Measurements from ENCODE around the gene SORT1. TPM values are rescaled to one million over a fixed set of nuclear protein-coding genes. Genes with fewer than 3 reads are reported as not detected.

SORT1 gene
- polyA plus RNA-seq, 1 donor from 2014 or later = 33.3 TPM

DNA sequence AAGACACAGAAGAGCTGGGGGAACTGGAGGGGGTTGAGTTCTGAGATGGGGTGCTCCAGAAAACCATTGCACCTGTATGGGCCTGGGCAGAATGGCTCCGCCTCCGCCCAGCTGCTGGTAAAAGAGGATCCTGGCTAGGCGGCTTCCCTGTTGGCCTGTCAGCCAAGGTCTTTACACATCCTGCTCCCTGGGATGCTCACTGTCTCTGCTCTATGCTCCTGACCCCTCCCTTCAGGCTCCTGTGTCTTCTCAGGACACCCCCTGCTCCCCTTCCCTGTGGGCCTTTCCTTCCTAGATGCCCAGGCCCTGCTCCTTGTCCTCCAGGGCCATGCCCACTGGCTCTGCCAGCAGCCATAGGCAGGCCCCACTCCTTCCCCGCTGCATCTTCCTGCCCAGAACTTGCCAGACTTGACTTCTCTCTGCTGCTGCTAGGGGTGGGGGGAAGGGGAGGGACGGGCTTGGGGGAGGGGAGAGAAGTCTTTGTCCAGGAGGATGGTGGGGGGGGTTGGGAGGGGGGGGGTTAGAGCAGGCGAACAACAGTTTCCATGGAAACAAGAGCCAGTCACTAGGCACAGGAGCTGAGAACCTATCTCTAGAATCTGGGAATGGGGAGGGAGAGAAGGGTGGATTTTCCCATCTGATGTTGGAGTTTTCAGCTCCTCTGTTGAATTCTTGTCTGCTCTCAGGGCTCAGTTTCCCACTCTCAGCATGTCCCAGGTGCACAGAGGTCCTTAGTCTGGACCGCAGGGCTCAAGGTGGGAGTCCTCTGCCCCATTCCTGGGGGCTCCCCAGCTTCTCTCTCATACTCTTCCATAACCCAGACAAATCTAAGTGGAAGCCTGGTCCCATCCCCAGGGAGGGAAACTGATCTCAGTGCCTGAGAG, 137.8 kb downstream of the SORT1 start:
- no peaks in the 10 kb centered on the region for H3F3A ChIP-seq (ENCODE audit: insufficient read depth, low read length, poor library complexity, severe bottlenecking)
- H3K27ac ChIP-seq (ENCODE audit: low read length) = peak overlapping the region; percentile 82
- H3K79me2 ChIP-seq (replicated peaks; ENCODE audit: insufficient read depth, low read length) = peaks cover 16% of the 10 kb centered on the region
- no peaks in the 10 kb centered on the region for H4K20me1 ChIP-seq (ENCODE audit: insufficient read depth)
- H3K9me2 ChIP-seq (ENCODE audit: insufficient read depth, low read length) = no peaks in the 10 kb centered on the region
- TF ChIP-seq POLR2AphosphoS5 (IDR thresholded peaks at IDR 0.05) (peak; percentile 13), SMC3 (conservative IDR thresholded peaks at IDR 0.05; ENCODE audit: poor library complexity) (no peak)
- no peaks in the 10 kb centered on the region for H3K27me3 ChIP-seq (ENCODE audit: insufficient read depth, low read depth, low read length)
- peak overlapping the region; percentile 57 for H3K9ac ChIP-seq (ENCODE audit: low read length)
- peak overlapping the region; percentile 30 for H3K4me2 ChIP-seq (ENCODE audit: low read length)
- H2AFZ ChIP-seq (ENCODE audit: low read depth, low read length) = no peak overlapping the region
- H3K4me3 ChIP-seq (ENCODE audit: low read length) = peak overlapping the region; percentile 39
- peaks cover 8% of the 10 kb centered on the region for H3K36me3 ChIP-seq (ENCODE audit: insufficient read depth, low read length)
- H3K9me3 ChIP-seq (ENCODE audit: low read length) = no peaks in the 10 kb centered on the region

Other genes starting within 250 kb of the SORT1 start
- 274 and 281 TPM in 2 replicates for gene SARS1, start 184.0 kb downstream of the SORT1 start, polyA plus RNA-seq
- 7.9 and 9.5 TPM in 2 replicates for gene CELSR2, start 148.4 kb downstream of the SORT1 start, polyA plus RNA-seq
- 5.4 and 7.9 TPM in 2 replicates for gene PSRC1, start 114.8 kb downstream of the SORT1 start, polyA plus RNA-seq
- gene MYBPHL, start 90.9 kb downstream of the SORT1 start, polyA plus RNA-seq = 0.78 and 1.6 TPM in 2 replicates
- 98.8 and 99.8 TPM in 2 replicates for gene PSMA5, start 28.5 kb upstream of the SORT1 start, polyA plus RNA-seq
- gene SYPL2, start 68.6 kb upstream of the SORT1 start, polyA plus RNA-seq = not detected in 2 replicates
- gene ATXN7L2, start 86.0 kb upstream of the SORT1 start, polyA plus RNA-seq = 14.3 and 16.9 TPM in 2 replicates
- 7.2 and 9.2 TPM in 2 replicates for gene CYB561D1, start 96.2 kb upstream of the SORT1 start, polyA plus RNA-seq
- gene AMIGO1, start 111.8 kb upstream of the SORT1 start, polyA plus RNA-seq = 12.0 and 12.6 TPM in 2 replicates
- 9.7 and 13.2 TPM in 2 replicates for gene GPR61, start 142.0 kb upstream of the SORT1 start, polyA plus RNA-seq
- 10.6 and 10.9 TPM in 2 replicates for gene GNAI3, start 150.7 kb upstream of the SORT1 start, polyA plus RNA-seq
- 1.5 TPM in 1 of 2 replicates, not detected in the other for gene GNAT2, start 221.7 kb upstream of the SORT1 start, polyA plus RNA-seq
- gene AMPD2, start 221.9 kb upstream of the SORT1 start, polyA plus RNA-seq = 104 and 111 TPM in 2 replicates